PFSK-1 (cell line): ENCODE results near the gene N4BP3. TPM values are rescaled to one million over a fixed set of nuclear protein-coding genes. Genes with fewer than 3 reads are reported as not detected.
A peak's percentile ranks its signal among the peaks of the same experiment; 100 is the strongest.

ENCODE experiments used
- FOXP2 ChIP-seq: optimal IDR thresholded peaks from 2 replicates; pipeline ENCODE3; 2011; ENCODE audit warnings: borderline replicate concordance, control low read depth, inconsistent platforms; ENCODE audit not compliant: insufficient read depth; ENCODE audit errors: extremely low read length, extremely low read depth
- POLR2AphosphoS5 ChIP-seq: IDR thresholded peaks from 2 replicates; pipeline ENCODE4 v1.6.1; 2012; ENCODE audit warnings: low read depth, mild to moderate bottlenecking, control low read depth, low read length, moderate library complexity
- SIN3A ChIP-seq: IDR thresholded peaks from 2 replicates; pipeline ENCODE4 v1.6.1; 2012; ENCODE audit warnings: mild to moderate bottlenecking, low read length, moderate library complexity, borderline replicate concordance; ENCODE audit not compliant: insufficient read depth
- TAF1 ChIP-seq: IDR thresholded peaks from 2 replicates; pipeline ENCODE4 v1.6.1; 2012; ENCODE audit warnings: low read length, control low read depth, borderline replicate concordance; ENCODE audit not compliant: insufficient read depth
- polyA plus RNA-seq: library from polyadenylated mRNA; unstranded; fragments of >200 nt; gene quantifications from one replicate; pipeline ENCODE4 v1.2.1, GENCODE V29; 2012; ENCODE audit warnings: low read depth, missing spikeins; ENCODE audit not compliant: insufficient read length
- TF ChIP-seq, protein P1 (sequence below), 2 experiments: IDR thresholded peaks; 2 replicates each; pipeline versions ENCODE4 v1.6.1 to v1.8.0; 2011 to 2012; ENCODE audit warnings: low read depth in 2 of 2, low read length in 2 of 2, control low read depth in 1 of 2, inconsistent platforms in 1 of 2, mild to moderate bottlenecking in 1 of 2, moderate library complexity in 1 of 2; ENCODE audit not compliant: insufficient read depth in 1 of 2

N4BP3 gene, protein sequence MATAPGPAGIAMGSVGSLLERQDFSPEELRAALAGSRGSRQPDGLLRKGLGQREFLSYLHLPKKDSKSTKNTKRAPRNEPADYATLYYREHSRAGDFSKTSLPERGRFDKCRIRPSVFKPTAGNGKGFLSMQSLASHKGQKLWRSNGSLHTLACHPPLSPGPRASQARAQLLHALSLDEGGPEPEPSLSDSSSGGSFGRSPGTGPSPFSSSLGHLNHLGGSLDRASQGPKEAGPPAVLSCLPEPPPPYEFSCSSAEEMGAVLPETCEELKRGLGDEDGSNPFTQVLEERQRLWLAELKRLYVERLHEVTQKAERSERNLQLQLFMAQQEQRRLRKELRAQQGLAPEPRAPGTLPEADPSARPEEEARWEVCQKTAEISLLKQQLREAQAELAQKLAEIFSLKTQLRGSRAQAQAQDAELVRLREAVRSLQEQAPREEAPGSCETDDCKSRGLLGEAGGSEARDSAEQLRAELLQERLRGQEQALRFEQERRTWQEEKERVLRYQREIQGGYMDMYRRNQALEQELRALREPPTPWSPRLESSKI
- polyA plus RNA-seq = 1.0 TPM

DNA sequence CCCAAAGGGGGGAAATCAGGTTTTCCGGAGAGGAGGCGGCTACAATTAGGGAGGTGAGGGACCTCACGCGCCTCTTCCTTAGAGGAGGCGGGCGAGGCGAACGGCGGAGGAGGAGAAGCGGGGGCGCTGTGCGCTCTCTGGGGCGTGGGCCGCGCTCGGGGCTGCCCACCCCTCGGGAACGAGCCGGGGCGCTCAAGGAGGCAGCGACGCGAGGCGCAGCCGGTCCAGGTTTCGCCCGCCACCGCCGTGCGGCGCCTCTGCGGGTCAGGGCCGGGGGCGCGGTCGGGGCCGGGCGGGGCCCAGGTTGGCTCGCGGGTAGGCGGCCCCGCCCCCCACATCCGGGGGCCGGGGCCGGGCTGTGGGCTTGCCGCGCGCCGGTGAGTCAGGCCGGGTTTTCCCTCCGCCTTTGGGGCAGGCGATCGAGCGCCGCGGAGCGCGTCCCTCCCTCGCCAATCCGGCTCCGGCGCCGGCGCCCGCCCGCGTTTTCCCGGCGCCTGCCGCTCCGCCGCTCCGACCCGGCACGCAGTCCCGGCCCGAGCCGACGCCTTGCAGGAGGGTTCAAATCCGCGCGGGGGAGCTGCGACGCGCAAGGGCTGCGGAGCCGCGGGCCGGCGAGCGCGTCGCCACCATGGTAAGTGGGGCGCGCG lies at the start of gene N4BP3:
Gene N4BP3 (plus strand): TSS at position 392 of the 647 bp plus-strand sequence. CDS start 6,052 bp downstream, outside the sequence.
- TF ChIP-seq TAF1 = no peak
- peak; percentile 28 for TF ChIP-seq FOXP2

DNA sequence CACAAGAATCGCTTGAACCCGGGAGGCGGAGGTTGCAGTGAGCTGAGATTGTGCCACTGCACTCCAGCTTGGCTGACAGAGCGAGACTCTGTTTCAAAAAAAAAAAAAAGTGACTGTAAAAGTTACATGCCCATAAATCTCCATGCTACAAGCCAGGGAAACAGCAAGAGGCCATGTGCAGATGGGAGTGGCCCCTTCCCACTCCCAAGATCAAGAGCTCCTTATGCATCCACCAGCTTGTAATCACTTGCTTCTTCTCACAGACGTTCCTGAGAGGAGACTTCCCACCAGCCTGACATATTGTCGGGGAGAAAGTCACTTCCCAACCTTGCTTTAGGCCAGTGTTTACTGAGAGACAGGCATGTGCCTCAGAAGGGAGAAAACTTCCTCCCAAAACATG lies 45.6 kb upstream of the N4BP3 start:
- TF ChIP-seq FOXP2 = no peak
- TF ChIP-seq TAF1 = no peak
- TF ChIP-seq, protein P1, sequence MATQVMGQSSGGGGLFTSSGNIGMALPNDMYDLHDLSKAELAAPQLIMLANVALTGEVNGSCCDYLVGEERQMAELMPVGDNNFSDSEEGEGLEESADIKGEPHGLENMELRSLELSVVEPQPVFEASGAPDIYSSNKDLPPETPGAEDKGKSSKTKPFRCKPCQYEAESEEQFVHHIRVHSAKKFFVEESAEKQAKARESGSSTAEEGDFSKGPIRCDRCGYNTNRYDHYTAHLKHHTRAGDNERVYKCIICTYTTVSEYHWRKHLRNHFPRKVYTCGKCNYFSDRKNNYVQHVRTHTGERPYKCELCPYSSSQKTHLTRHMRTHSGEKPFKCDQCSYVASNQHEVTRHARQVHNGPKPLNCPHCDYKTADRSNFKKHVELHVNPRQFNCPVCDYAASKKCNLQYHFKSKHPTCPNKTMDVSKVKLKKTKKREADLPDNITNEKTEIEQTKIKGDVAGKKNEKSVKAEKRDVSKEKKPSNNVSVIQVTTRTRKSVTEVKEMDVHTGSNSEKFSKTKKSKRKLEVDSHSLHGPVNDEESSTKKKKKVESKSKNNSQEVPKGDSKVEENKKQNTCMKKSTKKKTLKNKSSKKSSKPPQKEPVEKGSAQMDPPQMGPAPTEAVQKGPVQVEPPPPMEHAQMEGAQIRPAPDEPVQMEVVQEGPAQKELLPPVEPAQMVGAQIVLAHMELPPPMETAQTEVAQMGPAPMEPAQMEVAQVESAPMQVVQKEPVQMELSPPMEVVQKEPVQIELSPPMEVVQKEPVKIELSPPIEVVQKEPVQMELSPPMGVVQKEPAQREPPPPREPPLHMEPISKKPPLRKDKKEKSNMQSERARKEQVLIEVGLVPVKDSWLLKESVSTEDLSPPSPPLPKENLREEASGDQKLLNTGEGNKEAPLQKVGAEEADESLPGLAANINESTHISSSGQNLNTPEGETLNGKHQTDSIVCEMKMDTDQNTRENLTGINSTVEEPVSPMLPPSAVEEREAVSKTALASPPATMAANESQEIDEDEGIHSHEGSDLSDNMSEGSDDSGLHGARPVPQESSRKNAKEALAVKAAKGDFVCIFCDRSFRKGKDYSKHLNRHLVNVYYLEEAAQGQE (IDR thresholded peaks at IDR 0.05; ENCODE audit: insufficient read depth in 1 of 2, low read depth in 2 of 2, low read length in 2 of 2) = no peak
- TF ChIP-seq POLR2AphosphoS5 = no peak
- no peak for TF ChIP-seq SIN3A

DNA sequence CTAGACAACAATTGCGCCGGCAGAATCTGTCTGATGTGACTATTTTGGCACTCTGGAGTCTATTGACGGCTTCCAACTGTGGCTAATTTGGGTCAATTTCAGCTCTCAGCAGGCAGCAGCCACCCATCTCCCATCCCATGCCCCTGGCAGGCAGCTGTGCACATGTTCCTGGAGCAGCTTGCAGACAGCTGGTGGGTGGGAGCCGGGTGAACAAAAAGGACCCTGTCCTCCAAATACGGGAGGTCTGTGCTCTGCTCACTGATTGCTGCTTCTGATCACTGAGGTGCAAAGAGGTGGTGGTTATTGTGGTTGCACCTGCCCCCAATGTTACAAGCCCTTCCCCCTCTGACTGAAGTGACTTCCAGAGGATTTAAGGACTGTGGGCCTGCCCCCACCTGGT lies 45.0 kb upstream of the N4BP3 start:
- TF ChIP-seq TAF1 (no peak), POLR2AphosphoS5 (no peak), SIN3A (no peak), FOXP2 (no peak)
- TF ChIP-seq, protein P1 (IDR thresholded peaks at IDR 0.05; ENCODE audit: insufficient read depth in 1 of 2, low read depth in 2 of 2, low read length in 2 of 2) = no peak

DNA sequence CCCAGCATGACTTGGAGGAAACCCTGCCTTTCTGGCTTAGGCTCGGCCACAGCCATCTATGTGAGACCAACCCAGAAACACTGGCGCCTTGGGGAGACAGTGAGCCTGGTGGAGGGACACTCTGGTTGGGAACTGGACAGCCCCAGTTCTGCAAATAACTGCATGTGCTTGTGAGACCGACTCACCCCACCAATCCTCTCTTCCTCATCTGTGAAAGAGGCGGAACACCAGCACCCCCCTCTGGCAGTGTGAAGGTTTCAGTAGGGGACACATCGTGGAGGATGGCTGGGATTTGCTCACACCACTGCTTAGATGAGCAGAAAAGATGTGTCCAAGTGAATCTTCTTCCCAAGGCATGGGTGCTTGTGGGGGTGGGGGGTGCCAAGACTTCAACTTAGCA lies 43.4 kb upstream of the N4BP3 start:
- TF ChIP-seq, protein P1 (IDR thresholded peaks at IDR 0.05; ENCODE audit: insufficient read depth in 1 of 2, low read depth in 2 of 2, low read length in 2 of 2) = no peak
- no peak for TF ChIP-seq POLR2AphosphoS5
- TF ChIP-seq TAF1 = no peak
- no peak for TF ChIP-seq SIN3A
- no peak for TF ChIP-seq FOXP2

DNA sequence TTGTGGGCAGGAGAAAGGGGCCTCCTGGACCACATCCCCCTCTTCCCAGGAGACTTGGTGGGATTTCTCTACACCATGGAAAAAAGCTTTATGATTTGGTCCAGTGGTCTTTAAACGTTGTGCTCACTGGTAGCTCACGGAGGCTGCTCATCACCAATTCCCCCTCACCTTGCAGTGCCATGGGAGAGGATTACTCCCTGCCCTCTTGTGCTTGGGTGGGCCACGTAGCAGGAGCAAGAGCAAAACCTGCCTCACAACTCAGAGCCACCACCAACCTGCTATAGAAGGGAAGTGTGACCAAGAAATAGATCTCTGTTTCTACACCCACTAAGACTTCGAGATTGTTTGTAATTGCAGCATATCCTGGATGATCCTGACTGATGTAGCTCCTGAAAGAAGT lies 42.2 kb upstream of the N4BP3 start:
- TF ChIP-seq POLR2AphosphoS5 = no peak
- TF ChIP-seq SIN3A = no peak
